ENCODE data around the gene PAPPA.

Gene PAPPA

GRCh38 chr9:116247284-116247683 lies 93.7 kb downstream of the PAPPA start:
- ChIA-PET CTCF (no interaction called here), POLR2A (no interaction called here)
- Histone ChIP-seq H3K36me3 (ENCODE audit: control insufficient read depth in 4 of 4, insufficient read depth in 4 of 4, low read length in 3 of 4) (no peaks in the 10 kb centered on the region), H3K27ac (ENCODE audit: insufficient read depth in 1 of 2, low read depth in 1 of 2, low read length in 2 of 2, poor library complexity in 1 of 2, severe bottlenecking in 2 of 2) (no peak overlapping the region), H3K4me3 (ENCODE audit: control insufficient read depth in 1 of 7, extremely low read depth in 1 of 7, insufficient read depth in 4 of 7, low read depth in 2 of 7, low read length in 6 of 7) (no peak overlapping the region), H3K27me3 (replicated peaks in 2 of 5; ENCODE audit: control insufficient read depth in 4 of 5, insufficient read depth in 5 of 5, low read length in 4 of 5) (no peaks in the 10 kb centered on the region), H3K4me1 (ENCODE audit: control extremely low read depth in 1 of 4, control insufficient read depth in 4 of 4, insufficient read depth in 4 of 4, low read length in 3 of 4) (no peaks in the 10 kb centered on the region), H3K9me3 (ENCODE audit: control extremely low read depth in 1 of 5, control insufficient read depth in 4 of 5, insufficient read depth in 2 of 5, low read depth in 1 of 5, low read length in 4 of 5) (no peaks in the 10 kb centered on the region)
- no CpG with 5 or more reads among the region's 1 CpG for WGBS (ENCODE audit: insufficient coverage)
- DNase-seq, result no peak

GRCh38 chr9:116247791-116248374 lies 94.3 kb downstream of the PAPPA start:
- H3K4me3 ChIP-seq (ENCODE audit: control insufficient read depth in 1 of 7, extremely low read depth in 1 of 7, insufficient read depth in 4 of 7, low read depth in 2 of 7, low read length in 6 of 7), result no peak overlapping the region
- no peak for DNase-seq
- no peaks in the 10 kb centered on the region for H3K9me3 ChIP-seq (ENCODE audit: control extremely low read depth in 1 of 5, control insufficient read depth in 4 of 5, insufficient read depth in 2 of 5, low read depth in 1 of 5, low read length in 4 of 5)
- H3K27me3 ChIP-seq (replicated peaks in 2 of 5; ENCODE audit: control insufficient read depth in 4 of 5, insufficient read depth in 5 of 5, low read length in 4 of 5), result no peaks in the 10 kb centered on the region
- ChIA-PET CTCF (no interaction called here), POLR2A (no interaction called here)
- no peaks in the 10 kb centered on the region for H3K4me1 ChIP-seq (ENCODE audit: control extremely low read depth in 1 of 4, control insufficient read depth in 4 of 4, insufficient read depth in 4 of 4, low read length in 3 of 4)
- H3K36me3 ChIP-seq (ENCODE audit: control insufficient read depth in 4 of 4, insufficient read depth in 4 of 4, low read length in 3 of 4), result no peaks in the 10 kb centered on the region
- H3K27ac ChIP-seq (ENCODE audit: insufficient read depth in 1 of 2, low read depth in 1 of 2, low read length in 2 of 2, poor library complexity in 1 of 2, severe bottlenecking in 2 of 2), result no peak overlapping the region
- WGBS (ENCODE audit: insufficient coverage), result no CpG with 5 or more reads among the region's 2 CpGs

GRCh38 chr9:116250891-116251290 lies 97.3 kb downstream of the PAPPA start:
- no peaks in the 10 kb centered on the region for H3K27me3 ChIP-seq (replicated peaks in 2 of 5; ENCODE audit: control insufficient read depth in 4 of 5, insufficient read depth in 5 of 5, low read length in 4 of 5)
- DNase-seq, result no peak
- ChIA-PET CTCF (interaction anchor here (0.8 kb wide), 1 partner anchor 58 kb away, joined by 3 read pairs; no protein-coding TSS in a partner anchor), POLR2A (no interaction called here)
- WGBS (ENCODE audit: insufficient coverage), result 100% methylated on average over 1 of the region's 4 CpGs
- H3K4me1 ChIP-seq (ENCODE audit: control extremely low read depth in 1 of 4, control insufficient read depth in 4 of 4, insufficient read depth in 4 of 4, low read length in 3 of 4), result no peaks in the 10 kb centered on the region
- H3K27ac ChIP-seq (ENCODE audit: insufficient read depth in 1 of 2, low read depth in 1 of 2, low read length in 2 of 2, poor library complexity in 1 of 2, severe bottlenecking in 2 of 2), result no peak overlapping the region
- no peaks in the 10 kb centered on the region for H3K36me3 ChIP-seq (ENCODE audit: control insufficient read depth in 4 of 4, insufficient read depth in 4 of 4, low read length in 3 of 4)
- H3K9me3 ChIP-seq (ENCODE audit: control extremely low read depth in 1 of 5, control insufficient read depth in 4 of 5, insufficient read depth in 2 of 5, low read depth in 1 of 5, low read length in 4 of 5), result peaks cover 0 to 1% (median 0%) of the 10 kb centered on the region in 5 experiments
- H3K4me3 ChIP-seq (ENCODE audit: control insufficient read depth in 1 of 7, extremely low read depth in 1 of 7, insufficient read depth in 4 of 7, low read depth in 2 of 7, low read length in 6 of 7), result no peak overlapping the region

- DNase-seq, result no peak
- Histone ChIP-seq H3K27ac (ENCODE audit: insufficient read depth in 1 of 2, low read depth in 1 of 2, low read length in 2 of 2, poor library complexity in 1 of 2, severe bottlenecking in 2 of 2) (no peak overlapping the region), H3K4me1 (ENCODE audit: control extremely low read depth in 1 of 4, control insufficient read depth in 4 of 4, insufficient read depth in 4 of 4, low read length in 3 of 4) (no peaks in the 10 kb centered on the region), H3K27me3 (replicated peaks in 2 of 5; ENCODE audit: control insufficient read depth in 4 of 5, insufficient read depth in 5 of 5, low read length in 4 of 5) (no peaks in the 10 kb centered on the region), H3K9me3 (ENCODE audit: control extremely low read depth in 1 of 5, control insufficient read depth in 4 of 5, insufficient read depth in 2 of 5, low read depth in 1 of 5, low read length in 4 of 5) (peaks cover 0 to 3% (median 0%) of the 10 kb centered on the region in 5 experiments), H3K36me3 (ENCODE audit: control insufficient read depth in 4 of 4, insufficient read depth in 4 of 4, low read length in 3 of 4) (no peaks in the 10 kb centered on the region), H3K4me3 (ENCODE audit: control insufficient read depth in 1 of 7, extremely low read depth in 1 of 7, insufficient read depth in 4 of 7, low read depth in 2 of 7, low read length in 6 of 7) (no peak overlapping the region)
- ChIA-PET POLR2A (no interaction called here), CTCF (interaction anchor here (0.8 kb wide), 1 partner anchor 58 kb away, joined by 3 read pairs; no protein-coding TSS in a partner anchor)
- WGBS (ENCODE audit: insufficient coverage), result 30% methylated on average over 5 of the region's 5 CpGs
These were observed 97.8 kb downstream of the PAPPA start for GRCh38 chr9:116251366-116251765.

DNA sequence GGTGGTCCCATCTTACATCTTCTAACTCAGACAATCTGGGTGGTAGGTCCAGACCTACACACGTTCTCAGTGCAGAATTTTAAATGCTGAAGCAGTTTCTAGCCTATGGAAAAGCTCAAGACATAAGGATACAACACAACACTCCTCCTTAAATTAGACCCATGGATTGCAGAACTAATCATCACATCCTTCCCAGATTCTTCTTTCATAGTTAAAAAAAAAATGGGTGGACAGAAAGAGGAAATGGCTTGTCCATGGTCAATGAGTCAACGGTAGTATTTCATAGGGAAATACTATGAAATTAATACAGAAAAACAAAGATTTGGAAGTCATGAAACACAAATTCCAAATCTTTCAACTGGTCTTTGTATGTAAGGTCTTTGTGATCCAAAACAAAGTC lies 106.9 kb downstream of the PAPPA start:
- ChIA-PET POLR2A (no interaction called here), CTCF (no interaction called here)
- H3K27me3 ChIP-seq (replicated peaks in 2 of 5; ENCODE audit: control insufficient read depth in 4 of 5, insufficient read depth in 5 of 5, low read length in 4 of 5), result no peaks in the 10 kb centered on the region
- peaks cover 0 to 2% (median 0%) of the 10 kb centered on the region in 5 experiments for H3K9me3 ChIP-seq (ENCODE audit: control extremely low read depth in 1 of 5, control insufficient read depth in 4 of 5, insufficient read depth in 2 of 5, low read depth in 1 of 5, low read length in 4 of 5)
- no peak for DNase-seq
- 80% methylated on average over 1 of the region's 2 CpGs for WGBS (ENCODE audit: insufficient coverage)
- H3K4me3 ChIP-seq (ENCODE audit: control insufficient read depth in 1 of 7, extremely low read depth in 1 of 7, insufficient read depth in 4 of 7, low read depth in 2 of 7, low read length in 6 of 7), result no peak overlapping the region
- no peaks in the 10 kb centered on the region for H3K4me1 ChIP-seq (ENCODE audit: control extremely low read depth in 1 of 4, control insufficient read depth in 4 of 4, insufficient read depth in 4 of 4, low read length in 3 of 4)
- H3K27ac ChIP-seq (ENCODE audit: insufficient read depth in 1 of 2, low read depth in 1 of 2, low read length in 2 of 2, poor library complexity in 1 of 2, severe bottlenecking in 2 of 2), result no peak overlapping the region
- no peaks in the 10 kb centered on the region for H3K36me3 ChIP-seq (ENCODE audit: control insufficient read depth in 4 of 4, insufficient read depth in 4 of 4, low read length in 3 of 4)

- DNase-seq, result no peak
- WGBS (ENCODE audit: insufficient coverage), result 63% methylated on average over 5 of the region's 5 CpGs
- no peaks in the 10 kb centered on the region for H3K36me3 ChIP-seq (ENCODE audit: control insufficient read depth in 4 of 4, insufficient read depth in 4 of 4, low read length in 3 of 4)
- no peaks in the 10 kb centered on the region for H3K9me3 ChIP-seq (ENCODE audit: control extremely low read depth in 1 of 5, control insufficient read depth in 4 of 5, insufficient read depth in 2 of 5, low read depth in 1 of 5, low read length in 4 of 5)
- H3K27me3 ChIP-seq (replicated peaks in 2 of 5; ENCODE audit: control insufficient read depth in 4 of 5, insufficient read depth in 5 of 5, low read length in 4 of 5), result no peaks in the 10 kb centered on the region
- POLR2A ChIA-PET, result no interaction called here
- no peak overlapping the region for H3K4me3 ChIP-seq (ENCODE audit: control insufficient read depth in 1 of 7, extremely low read depth in 1 of 7, insufficient read depth in 4 of 7, low read depth in 2 of 7, low read length in 6 of 7)
- CTCF ChIA-PET, result no interaction called here
- no peaks in the 10 kb centered on the region for H3K4me1 ChIP-seq (ENCODE audit: control extremely low read depth in 1 of 4, control insufficient read depth in 4 of 4, insufficient read depth in 4 of 4, low read length in 3 of 4)
- no peak overlapping the region for H3K27ac ChIP-seq (ENCODE audit: insufficient read depth in 1 of 2, low read depth in 1 of 2, low read length in 2 of 2, poor library complexity in 1 of 2, severe bottlenecking in 2 of 2)
These were observed 108.9 kb downstream of the PAPPA start for GRCh38 chr9:116262448-116262847.

DNA sequence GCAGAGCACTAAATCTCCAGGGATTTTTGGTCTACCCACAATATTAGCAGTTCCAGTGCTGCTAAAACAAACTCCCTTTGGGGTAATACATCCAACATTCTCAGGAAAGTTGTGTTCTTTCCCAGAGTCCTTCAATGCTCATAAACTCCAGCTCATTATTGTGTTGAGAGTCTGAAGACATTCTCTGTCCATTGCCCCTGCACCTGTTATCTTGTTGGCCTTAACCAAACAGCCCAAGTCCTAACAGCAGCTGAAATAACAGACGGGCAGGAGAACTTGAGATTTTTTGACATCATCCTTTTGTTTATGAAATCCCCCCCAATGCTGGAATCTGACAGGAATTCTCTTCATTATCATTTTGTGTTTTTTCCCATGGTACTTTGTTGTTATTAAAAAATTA lies 110.8 kb downstream of the PAPPA start:
- no peaks in the 10 kb centered on the region for H3K27me3 ChIP-seq (replicated peaks in 2 of 5; ENCODE audit: control insufficient read depth in 4 of 5, insufficient read depth in 5 of 5, low read length in 4 of 5)
- POLR2A ChIA-PET, result no interaction called here
- no peaks in the 10 kb centered on the region for H3K36me3 ChIP-seq (ENCODE audit: control insufficient read depth in 4 of 4, insufficient read depth in 4 of 4, low read length in 3 of 4)
- CTCF ChIA-PET, result no interaction called here
- no peaks in the 10 kb centered on the region for H3K9me3 ChIP-seq (ENCODE audit: control extremely low read depth in 1 of 5, control insufficient read depth in 4 of 5, insufficient read depth in 2 of 5, low read depth in 1 of 5, low read length in 4 of 5)
- DNase-seq, result no peak
- WGBS (ENCODE audit: insufficient coverage), result no CpG with 5 or more reads among the region's 1 CpG
- H3K4me1 ChIP-seq (ENCODE audit: control extremely low read depth in 1 of 4, control insufficient read depth in 4 of 4, insufficient read depth in 4 of 4, low read length in 3 of 4), result no peaks in the 10 kb centered on the region
- no peak overlapping the region for H3K27ac ChIP-seq (ENCODE audit: insufficient read depth in 1 of 2, low read depth in 1 of 2, low read length in 2 of 2, poor library complexity in 1 of 2, severe bottlenecking in 2 of 2)
- H3K4me3 ChIP-seq (ENCODE audit: control insufficient read depth in 1 of 7, extremely low read depth in 1 of 7, insufficient read depth in 4 of 7, low read depth in 2 of 7, low read length in 6 of 7), result no peak overlapping the region
